ENCODE measurements around the gene ACSBG1.

DNA sequence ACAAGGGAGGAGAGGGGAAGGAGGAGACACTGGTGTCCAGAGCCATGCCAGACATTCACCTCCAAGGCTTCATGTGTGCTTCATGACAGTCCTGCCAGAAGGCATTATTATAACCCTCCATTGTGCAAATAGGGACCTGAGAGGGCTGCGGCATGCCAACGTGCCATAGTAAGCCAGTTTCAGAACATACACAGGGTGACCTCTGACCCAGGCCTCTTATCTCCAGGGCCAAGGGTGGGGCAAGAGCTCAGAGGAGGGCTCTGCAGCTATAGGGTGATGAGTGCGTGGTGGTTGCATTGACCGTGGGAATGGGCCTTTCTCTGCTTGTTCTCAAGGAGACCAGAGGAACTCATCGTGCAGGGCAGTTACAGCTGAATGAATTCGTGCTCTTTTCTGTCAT, 9.7 kb upstream of the ACSBG1 start:
- TF ChIP-seq EZH2 (IDR thresholded peaks at IDR 0.05; ENCODE audit: insufficient read depth, poor library complexity, severe bottlenecking) = no peak
- no peak for TF ChIP-seq EZH2phosphoT487 (IDR thresholded peaks at IDR 0.05; ENCODE audit: insufficient read depth, low read depth)

All from GM23248 (cell line).